ENCODE measurements around the gene APBA3. TPM values are rescaled to one million over a fixed set of nuclear protein-coding genes. Genes with fewer than 3 reads are reported as not detected.

Gene APBA3
- polyA plus RNA-seq, 4 donors: 14.2 to 21.6 (median 16.6) TPM

DNA sequence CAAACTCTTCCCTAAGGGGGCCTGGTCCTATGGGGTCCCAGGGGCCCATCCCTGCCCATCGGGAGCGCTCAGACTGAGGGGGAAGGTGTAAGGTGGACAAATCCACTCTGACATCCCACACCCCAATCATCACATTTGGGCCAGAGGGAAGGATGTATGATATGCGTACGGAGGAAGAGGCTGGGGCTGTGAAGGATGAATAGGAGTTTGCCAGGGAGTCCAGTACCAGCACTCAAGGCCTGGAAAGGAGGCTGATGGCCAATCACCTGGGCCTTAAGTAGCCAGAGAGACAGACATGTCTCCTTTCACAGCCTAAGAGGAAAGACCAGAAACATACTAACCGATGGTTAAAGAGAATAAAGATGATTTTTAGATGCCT, 38.4 kb downstream of the APBA3 start:
- no peak for DNase-seq (ENCODE audit: low read depth in 4 of 4, low spot score in 3 of 4)

DNA sequence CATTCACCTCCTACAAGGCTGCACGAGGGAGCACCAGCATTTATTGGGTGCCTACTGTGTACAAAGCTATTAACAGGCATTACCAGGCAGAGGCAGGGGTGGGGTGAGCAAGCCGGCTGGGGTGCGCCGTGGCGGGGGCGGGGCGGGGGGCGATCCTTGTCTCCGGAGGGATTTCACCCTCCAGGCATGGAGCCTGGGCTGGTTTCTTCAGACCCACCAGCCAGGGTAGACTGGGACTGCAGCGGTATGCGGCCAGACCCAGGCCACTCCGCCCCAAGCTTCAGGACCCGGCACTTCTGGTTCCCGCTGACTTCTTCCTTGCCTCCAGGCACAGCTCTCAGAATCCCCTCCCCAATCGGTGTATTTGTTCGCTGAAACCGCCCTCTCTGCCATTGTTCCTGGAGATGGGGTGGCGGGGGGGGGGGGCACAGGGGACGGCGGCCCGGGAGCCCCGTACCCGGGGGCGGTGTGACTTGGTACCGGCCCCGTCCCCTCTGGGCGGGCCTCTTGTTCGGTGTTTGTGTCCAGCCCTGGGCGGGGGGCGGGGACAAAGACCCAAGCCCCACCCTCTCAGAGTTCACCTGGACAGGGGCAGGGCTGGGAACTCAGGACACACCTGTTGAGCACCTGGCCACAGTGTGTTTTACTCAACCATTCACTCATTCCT, 38.9 kb downstream of the APBA3 start:
- DNase-seq (ENCODE audit: low read depth in 4 of 4, low spot score in 3 of 4): no peak

DNA sequence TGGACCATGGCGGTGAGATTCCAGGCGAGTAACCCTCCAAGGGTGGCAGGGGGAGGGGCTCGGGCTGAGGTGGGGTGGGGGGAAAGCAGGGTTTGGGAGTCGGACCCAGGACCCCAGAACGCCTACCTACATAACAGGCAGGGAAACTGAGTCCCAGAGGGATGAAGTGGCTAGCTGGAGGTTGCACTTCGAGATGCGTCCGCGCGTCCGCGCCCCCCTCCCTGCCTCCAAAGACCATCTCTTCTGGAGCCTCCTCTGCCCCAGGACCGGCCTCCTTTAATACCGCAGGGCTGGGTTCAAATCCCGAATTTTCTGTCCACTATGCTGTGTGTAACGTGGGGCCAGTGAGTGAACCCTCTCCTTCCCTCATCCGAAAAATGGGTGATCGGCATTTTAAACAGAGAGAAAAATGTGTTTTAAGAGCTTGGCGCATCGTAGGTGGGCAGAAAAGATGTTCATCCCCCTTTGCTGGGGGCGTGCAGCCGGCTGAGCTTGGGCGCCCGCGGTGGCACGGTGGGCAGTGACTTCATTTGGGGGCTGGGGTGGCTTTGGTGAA, 39.5 kb downstream of the APBA3 start:
- DNase-seq (ENCODE audit: low read depth in 4 of 4, low spot score in 3 of 4): no peak

DNA sequence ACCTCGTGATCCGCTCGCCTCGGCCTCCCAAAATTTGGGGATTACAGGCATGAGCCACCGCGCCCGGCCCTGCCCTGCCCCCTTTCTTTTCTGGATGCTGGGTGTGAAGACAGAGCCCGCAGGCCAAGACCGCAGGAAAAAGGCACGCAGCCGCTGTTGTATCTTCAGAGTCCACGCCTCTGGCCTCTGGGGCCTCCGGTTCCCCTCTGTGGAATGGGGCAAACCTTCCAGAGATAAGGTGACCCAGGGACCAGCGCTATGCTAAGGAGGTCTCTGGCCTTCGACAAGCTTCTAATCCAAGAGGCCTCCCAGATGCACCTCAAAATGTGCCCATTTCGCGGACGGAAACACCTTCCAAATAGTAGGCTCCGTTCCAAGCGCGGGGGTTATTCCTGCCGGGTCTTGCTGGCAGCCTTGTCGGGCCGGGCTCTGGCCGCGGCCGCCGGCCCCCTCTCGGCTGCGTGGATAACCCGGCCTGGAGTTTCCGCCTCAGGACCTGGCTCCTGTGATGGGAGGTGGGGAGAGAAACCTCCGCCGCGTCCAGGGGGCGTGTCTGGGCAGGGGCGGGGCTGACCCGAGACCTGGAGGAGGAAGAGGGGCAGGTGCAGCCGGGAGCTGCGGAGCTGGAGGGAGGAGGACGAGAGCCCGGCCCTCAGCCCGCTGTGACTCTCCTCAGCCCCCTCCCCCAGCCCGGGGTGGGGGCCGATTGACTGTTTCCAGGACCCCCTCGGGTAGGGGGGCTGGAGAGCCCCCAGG, 40.2 kb downstream of the APBA3 start:
- DNase-seq (ENCODE audit: low read depth in 4 of 4, low spot score in 3 of 4): peak; percentile 63 to 79 (median 68)

DNA sequence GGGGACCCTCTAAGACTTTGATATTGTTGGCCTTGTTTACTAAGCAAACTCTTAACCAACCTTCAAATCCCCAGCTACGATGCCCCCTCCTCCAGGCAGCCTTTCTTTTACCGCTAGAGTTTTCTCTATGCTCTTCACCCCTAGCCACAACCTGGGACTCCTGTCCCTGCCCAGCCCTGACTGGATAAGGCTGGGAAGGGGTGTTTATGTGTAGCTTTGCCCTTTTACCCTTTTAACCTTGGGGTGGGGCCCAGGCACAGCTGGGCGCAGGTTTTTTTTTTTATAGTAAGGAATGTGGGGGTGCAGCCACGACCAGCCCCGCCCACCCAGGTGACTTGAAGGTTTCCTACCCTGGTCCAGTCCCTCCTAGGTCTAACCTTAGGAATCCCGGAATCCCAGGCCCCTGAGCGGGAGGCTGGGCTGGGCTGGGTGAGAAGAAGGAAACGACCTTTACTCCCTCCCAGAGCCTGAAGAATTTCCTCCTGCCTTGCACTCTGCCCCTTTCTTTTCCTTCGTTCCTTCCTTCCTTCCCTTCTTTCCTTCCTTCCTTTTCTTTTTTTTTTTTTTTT, 41.1 kb downstream of the APBA3 start:
- no peak for DNase-seq (ENCODE audit: low read depth in 4 of 4, low spot score in 3 of 4)

DNA sequence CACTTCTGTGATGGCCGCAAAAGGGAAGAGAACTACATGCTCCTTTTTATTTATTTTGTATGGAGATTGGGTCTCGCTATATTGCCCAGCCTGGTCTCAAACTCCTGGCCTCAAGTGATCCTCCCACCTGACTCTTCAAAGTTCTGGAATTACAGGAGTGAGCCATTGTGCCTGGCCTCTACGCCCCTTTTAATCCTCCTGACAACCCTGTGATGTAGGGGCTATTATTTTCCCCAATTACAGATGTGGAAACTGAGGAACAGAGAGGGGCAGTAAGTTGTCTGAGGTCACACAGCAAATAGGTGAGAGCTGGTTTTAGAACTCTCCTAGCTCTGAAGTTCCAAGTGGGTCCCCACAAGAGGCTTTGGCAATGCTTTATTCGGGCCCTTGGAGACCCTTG, 41.6 kb downstream of the APBA3 start:
- no peak for DNase-seq (ENCODE audit: low read depth in 4 of 4, low spot score in 3 of 4)

DNA sequence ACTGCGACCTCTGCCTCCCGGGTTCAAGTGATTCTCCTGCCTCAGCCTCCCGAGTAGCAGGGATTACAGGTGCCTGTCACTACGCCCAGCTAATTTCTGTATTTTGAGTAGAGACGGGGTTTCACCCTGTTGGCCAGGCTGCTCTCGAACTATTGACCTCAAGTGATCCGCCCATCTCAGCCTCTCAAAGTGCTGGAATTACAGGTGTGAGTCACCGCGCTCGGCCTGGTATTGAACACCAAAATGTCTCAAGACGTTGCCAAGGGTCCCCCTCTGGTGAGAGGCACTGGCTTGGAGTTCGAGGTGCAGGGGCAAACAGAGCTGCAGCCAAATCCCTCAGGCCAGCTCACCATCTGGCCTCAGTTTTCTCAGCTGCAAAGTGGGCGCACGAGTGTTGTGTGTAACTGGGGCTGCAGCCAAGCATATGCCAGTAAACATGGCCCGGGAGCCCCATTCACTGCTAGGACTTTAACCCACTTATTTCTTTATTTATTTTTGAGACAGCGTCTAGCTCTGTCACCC, 45.3 kb downstream of the APBA3 start:
- no peak for DNase-seq (ENCODE audit: low read depth in 4 of 4, low spot score in 3 of 4)

DNA sequence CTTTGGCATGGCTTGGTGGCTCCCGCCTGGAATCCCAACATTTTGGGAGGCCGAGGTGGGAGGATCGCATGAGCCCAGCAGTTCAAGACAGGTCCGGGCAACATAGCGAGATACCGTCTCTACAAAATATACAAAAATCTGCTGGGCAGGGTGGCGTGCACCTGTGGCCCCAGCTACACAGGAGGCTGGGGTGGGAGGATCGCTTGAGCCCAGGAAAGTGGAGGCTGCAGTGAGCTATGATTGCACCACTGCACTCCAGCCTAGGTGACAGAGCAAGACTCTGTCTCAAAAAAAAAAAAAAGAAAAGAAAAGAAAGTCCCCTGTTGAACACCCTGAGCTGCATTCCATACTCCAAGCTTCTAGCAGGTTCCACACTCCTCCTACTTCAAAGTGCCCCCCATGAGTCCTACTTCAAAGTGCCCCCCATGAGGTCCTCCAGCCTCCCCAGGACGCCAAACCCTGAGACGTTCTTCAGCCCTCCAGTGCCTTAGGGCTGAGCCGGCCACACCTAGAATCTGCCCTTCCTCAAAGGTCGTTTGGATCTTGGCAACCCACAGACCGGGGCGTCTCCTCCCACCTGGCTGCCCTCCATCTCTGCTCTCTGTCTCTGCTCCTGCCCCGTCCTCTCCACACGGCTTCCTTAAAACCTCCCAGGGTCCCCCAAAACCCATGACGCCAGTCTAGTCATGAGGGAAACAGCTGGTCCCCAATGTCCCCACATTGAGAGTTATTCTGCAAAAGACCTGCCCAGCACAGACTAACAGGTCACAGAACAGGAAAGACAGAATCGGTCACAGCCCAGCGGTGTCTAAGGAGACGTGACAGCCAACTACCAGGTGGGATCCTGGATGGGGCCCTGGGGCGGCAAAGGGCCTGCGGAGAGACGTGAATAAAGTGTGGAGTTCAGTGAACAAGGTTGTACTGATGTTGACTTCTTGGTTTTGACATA, 48.6 kb downstream of the APBA3 start:
- no peak for DNase-seq (ENCODE audit: low read depth in 4 of 4, low spot score in 3 of 4)

DNA sequence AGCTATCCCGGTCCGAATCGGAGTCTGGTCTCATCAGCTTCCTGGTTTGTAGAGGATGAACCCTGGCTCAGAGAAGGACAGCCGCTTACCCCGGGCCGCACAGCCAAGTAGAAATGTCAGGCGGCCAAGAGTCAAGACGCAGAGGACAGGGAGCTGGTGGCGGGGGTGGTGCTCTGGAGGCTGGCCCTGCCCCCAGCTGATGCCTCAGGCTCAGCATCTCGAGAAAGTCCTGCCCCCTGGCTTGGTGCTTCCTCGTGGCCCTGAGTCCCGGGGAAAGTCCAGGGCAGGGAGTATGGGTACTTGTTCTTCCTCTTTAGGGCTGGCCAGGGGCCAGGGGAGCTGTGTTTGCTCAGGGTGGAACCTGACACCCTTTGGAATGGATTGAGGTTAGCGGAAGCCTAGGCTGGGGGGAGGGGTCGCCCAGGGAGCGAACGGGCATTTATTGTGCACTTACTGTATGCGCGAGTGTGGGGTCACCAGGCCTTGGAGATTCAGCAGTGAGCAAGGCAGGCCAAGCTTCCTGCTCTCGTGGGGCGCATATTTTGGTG, 51.2 kb downstream of the APBA3 start:
- DNase-seq (ENCODE audit: low read depth in 4 of 4, low spot score in 3 of 4): no peak

DNA sequence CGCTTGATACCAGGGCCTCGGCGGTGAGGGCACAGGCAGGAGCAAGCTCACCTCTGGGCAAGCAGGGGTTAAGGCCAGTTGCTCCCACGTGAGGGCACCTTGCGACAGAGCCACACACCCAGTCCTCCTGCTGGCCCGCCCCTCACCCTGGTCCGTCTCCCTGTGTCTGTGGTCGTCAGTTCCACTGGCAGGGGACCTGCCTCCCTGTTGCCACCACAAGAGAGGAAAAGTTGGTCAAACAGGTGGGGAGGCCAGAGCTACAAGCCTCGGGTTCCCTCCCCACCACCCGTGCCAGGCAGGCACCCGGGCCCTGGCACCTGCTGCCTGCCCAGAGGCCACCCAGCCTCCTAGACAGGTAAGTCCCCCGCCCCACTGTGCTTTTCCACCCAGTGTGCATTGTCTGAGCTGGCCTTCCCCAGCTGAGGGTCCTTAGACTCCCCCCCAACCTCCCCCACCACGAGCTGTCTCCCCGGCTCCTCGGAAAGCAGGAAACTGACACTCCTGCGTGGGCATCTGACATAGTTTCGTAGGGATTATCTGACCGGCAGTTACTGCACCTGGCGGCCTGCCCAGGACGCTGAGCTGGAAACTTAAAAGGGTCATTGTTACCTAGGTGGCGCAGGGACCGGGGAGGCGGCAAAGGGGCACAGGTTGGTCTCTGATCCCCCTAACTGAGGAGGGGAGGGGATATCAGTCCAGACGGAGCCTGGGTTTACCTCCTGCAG, 53.1 kb downstream of the APBA3 start, which contains the start of gene TJP3:
Gene TJP3, plus strand, starts transcription at position 178 of the 725 bp plus-strand sequence. CDS start 20,049 bp downstream, outside the sequence.
- no peak for DNase-seq (ENCODE audit: low read depth in 4 of 4, low spot score in 3 of 4)

DNA sequence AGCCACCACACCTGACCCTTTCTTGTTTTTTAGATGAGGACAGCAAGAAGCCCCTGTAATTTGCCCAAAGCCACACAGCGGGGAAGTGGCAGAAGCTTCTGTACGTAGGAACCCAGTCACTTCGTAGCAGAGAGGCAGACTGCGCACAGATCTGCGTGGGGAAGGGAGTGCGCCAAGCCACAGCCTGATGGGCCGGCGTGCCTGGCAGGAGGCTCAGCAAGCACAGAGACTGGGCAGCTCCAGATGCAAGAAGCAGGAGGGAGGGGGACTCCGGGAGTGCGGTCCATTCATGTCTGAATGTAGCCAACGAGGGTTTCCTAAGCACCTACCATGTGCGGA, 53.7 kb downstream of the APBA3 start:
- DNase-seq (ENCODE audit: low read depth in 4 of 4, low spot score in 3 of 4): no peak

DNA sequence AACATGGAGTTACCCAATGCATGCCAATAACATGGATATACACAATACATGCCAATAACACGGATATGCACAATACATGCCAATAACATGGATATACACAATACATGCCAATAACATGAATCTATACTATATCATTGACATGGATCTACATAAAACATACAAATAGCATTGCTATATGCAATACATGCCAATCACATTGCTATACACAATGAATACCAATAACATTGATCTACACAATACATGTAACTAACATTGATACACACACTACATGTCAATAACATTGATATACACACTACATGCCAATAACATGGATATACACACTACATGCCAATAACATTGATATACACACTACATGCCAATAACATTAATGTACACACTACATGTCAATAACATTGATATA, 60.3 kb downstream of the APBA3 start:
- no peak for DNase-seq (ENCODE audit: low read depth in 4 of 4, low spot score in 3 of 4)

Other genes starting within 250 kb of the APBA3 start
- gene TEKTIP1, start 222.5 kb downstream of the APBA3 start, polyA plus RNA-seq (ENCODE audit: insufficient read length in 4 of 4): 1 to 10 TPM; 3.4 to 7.1 (median 4.8) TPM
- 10 to 100 TPM; 46.5 to 66.2 (median 56.5) TPM for gene MFSD12, start 204.1 kb downstream of the APBA3 start, polyA plus RNA-seq (ENCODE audit: insufficient read length in 4 of 4)
- gene HMG20B, start 188.7 kb downstream of the APBA3 start, polyA plus RNA-seq (ENCODE audit: insufficient read length in 4 of 4): 10 to 100 TPM; 72.9 to 95.8 (median 74.2) TPM
- 1 to 10 TPM; 2.6 to 4.2 (median 3.1) TPM for gene GIPC3, start 176.2 kb downstream of the APBA3 start, polyA plus RNA-seq (ENCODE audit: insufficient read length in 4 of 4)
- 1 to 10 TPM; 2.7 to 4.1 (median 3.1) TPM for gene TBXA2R, start 154.8 kb downstream of the APBA3 start, polyA plus RNA-seq (ENCODE audit: insufficient read length in 4 of 4)
- gene CACTIN, start 134.9 kb downstream of the APBA3 start, polyA plus RNA-seq (ENCODE audit: insufficient read length in 4 of 4): 10 to 100 TPM; 19.7 to 30.8 (median 21.0) TPM
- 10 to 100 TPM; 19.3 to 30.8 (median 23.3) TPM for gene PIP5K1C, start 61.2 kb downstream of the APBA3 start, polyA plus RNA-seq (ENCODE audit: insufficient read length in 4 of 4)
- gene TJP3, start 53.3 kb downstream of the APBA3 start, polyA plus RNA-seq (ENCODE audit: insufficient read length in 4 of 4): 10 to 100 TPM in 2 of 4 donors, 1 to 10 TPM in 2; 7.7 to 11.3 (median 9.6) TPM
- gene MRPL54, start 990 bp upstream of the APBA3 start, polyA plus RNA-seq (ENCODE audit: insufficient read length in 4 of 4): 10 to 100 TPM; 32.1 to 43.9 (median 38.1) TPM
- gene RAX2, start 10.5 kb upstream of the APBA3 start, polyA plus RNA-seq (ENCODE audit: insufficient read length in 4 of 4): under 1 TPM in 1 of 4 donors, not detected in 3; 0.03 TPM
- gene MATK, start 24.7 kb upstream of the APBA3 start, polyA plus RNA-seq (ENCODE audit: insufficient read length in 4 of 4): 1 to 10 TPM in 2 of 4 donors, under 1 TPM in 2; 0.50 to 1.8 (median 1.1) TPM
- gene ZFR2, start 107.3 kb upstream of the APBA3 start, polyA plus RNA-seq (ENCODE audit: insufficient read length in 4 of 4): 1 to 10 TPM; 1.3 to 1.8 (median 1.6) TPM
- under 1 TPM; 0.32 to 0.61 (median 0.39) TPM for gene ATCAY, start 119.0 kb upstream of the APBA3 start, polyA plus RNA-seq (ENCODE audit: insufficient read length in 4 of 4)
- under 1 TPM in 2 of 4 donors, not detected in 2; 0.39 to 0.59 TPM for gene NMRK2, start 171.4 kb upstream of the APBA3 start, polyA plus RNA-seq (ENCODE audit: insufficient read length in 4 of 4)
- 10 to 100 TPM; 36.5 to 55.5 (median 39.6) TPM for gene DAPK3, start 209.4 kb upstream of the APBA3 start, polyA plus RNA-seq (ENCODE audit: insufficient read length in 4 of 4)
- gene EEF2, start 223.8 kb upstream of the APBA3 start, polyA plus RNA-seq (ENCODE audit: insufficient read length in 4 of 4): 1,000 to 10,000 TPM; 1,542 to 1,906 (median 1,629) TPM
- 10 to 100 TPM; 33.5 to 39.4 (median 38.1) TPM for gene PIAS4, start 246.0 kb upstream of the APBA3 start, polyA plus RNA-seq (ENCODE audit: insufficient read length in 4 of 4)

All from right renal pelvis (tissue), 4 donors.